H9 (cell line): ENCODE results near the gene SLC25A48. TPM values are rescaled to one million over a fixed set of nuclear protein-coding genes. Genes with fewer than 3 reads are reported as not detected.

Source experiments
- DNase-seq: peaks from one replicate; pipeline ENCODE4 v3.0.0-alpha.2; 2017
- H2AFZ ChIP-seq: one replicate; pipeline ENCODE4 v1.6.1; 2013; ENCODE audit warnings: mild to moderate bottlenecking, low read length, control low read depth, moderate library complexity
- H2AK5ac ChIP-seq: 2 replicates; pipeline ENCODE4 v1.6.1; 2013; ENCODE audit warnings: low read length, control low read depth, mixed read lengths; ENCODE audit not compliant: insufficient read length
- H2BK120ac ChIP-seq: one replicate; pipeline ENCODE4 v1.6.1; 2013; ENCODE audit warnings: low read depth, mild to moderate bottlenecking, low read length, control low read depth, inconsistent platforms; ENCODE audit not compliant: poor library complexity, severe bottlenecking
- H2BK12ac ChIP-seq: 2 replicates; pipeline ENCODE4 v1.6.1; 2013; ENCODE audit warnings: low read length, control low read depth, mixed read lengths, low read depth; ENCODE audit not compliant: insufficient read length
- H2BK15ac ChIP-seq: 2 replicates; pipeline ENCODE4 v1.6.1; 2013; ENCODE audit warnings: low read depth, low read length, control low read depth
- H2BK20ac ChIP-seq: one replicate; pipeline ENCODE4 v1.6.1; 2013; ENCODE audit warnings: low read depth, mild to moderate bottlenecking, low read length, control low read depth, inconsistent platforms; ENCODE audit not compliant: poor library complexity, severe bottlenecking
- H2BK5ac ChIP-seq: 2 replicates; pipeline ENCODE4 v1.6.1; 2013; ENCODE audit warnings: low read length, control low read depth, mixed read lengths; ENCODE audit not compliant: insufficient read length
- H3K14ac ChIP-seq: 2 replicates; pipeline ENCODE4 v1.6.1; 2013; ENCODE audit warnings: low read length, control low read depth; ENCODE audit not compliant: insufficient read depth
- H3K18ac ChIP-seq: 2 replicates; pipeline ENCODE4 v1.6.1; 2013; ENCODE audit warnings: low read depth, mild to moderate bottlenecking, mixed read lengths, low read length, control low read depth; ENCODE audit not compliant: insufficient read length
- H3K23ac ChIP-seq: 2 replicates; pipeline ENCODE4 v1.6.1; 2013; ENCODE audit warnings: low read length, control low read depth, mixed read lengths, low read depth; ENCODE audit not compliant: insufficient read length
- H3K23me2 ChIP-seq: 2 replicates; pipeline ENCODE4 v1.6.1; 2013; ENCODE audit warnings: low read depth, mild to moderate bottlenecking, mixed read lengths, low read length, control low read depth; ENCODE audit not compliant: insufficient read length, poor library complexity, severe bottlenecking
- H3K27ac ChIP-seq: 2 replicates; pipeline ENCODE4 v1.5.1; 2013; ENCODE audit warnings: low read length, control low read depth, mixed read lengths, low read depth; ENCODE audit not compliant: insufficient read length
- H3K27me3 ChIP-seq: 2 replicates; pipeline ENCODE4 v1.6.1; 2013; ENCODE audit warnings: low read length, control low read depth, inconsistent platforms; ENCODE audit not compliant: insufficient read depth
- H3K4ac ChIP-seq: 2 replicates; pipeline ENCODE4 v1.6.1; 2013; ENCODE audit warnings: low read depth, mild to moderate bottlenecking, control low read depth, inconsistent platforms, low read length, moderate library complexity
- H3K4me1 ChIP-seq: 2 replicates; pipeline ENCODE4 v1.6.1; 2013; ENCODE audit warnings: low read length, control low read depth, inconsistent platforms; ENCODE audit not compliant: insufficient read depth
- H3K4me2 ChIP-seq: 2 replicates; pipeline ENCODE4 v1.6.1; 2013; ENCODE audit warnings: low read length, control low read depth, mixed read lengths; ENCODE audit not compliant: insufficient read length, insufficient read depth
- H3K56ac ChIP-seq: 2 replicates; pipeline ENCODE4 v1.6.1; 2013; ENCODE audit warnings: low read depth, mild to moderate bottlenecking, mixed read lengths, low read length, control low read depth; ENCODE audit not compliant: insufficient read length
- H3K79me1 ChIP-seq: 2 replicates; pipeline ENCODE4 v1.6.1; 2013; ENCODE audit warnings: low read depth, mild to moderate bottlenecking, moderate library complexity, low read length, control low read depth, inconsistent platforms; ENCODE audit not compliant: insufficient read depth, poor library complexity, severe bottlenecking
- H3K79me2 ChIP-seq: 2 replicates; pipeline ENCODE4 v1.6.1; 2013; ENCODE audit warnings: low read length, control low read depth, inconsistent platforms; ENCODE audit not compliant: insufficient read depth
- H3K9ac ChIP-seq: 2 replicates; pipeline ENCODE4 v1.6.1; 2013; ENCODE audit warnings: low read length, control low read depth, mixed read lengths; ENCODE audit not compliant: insufficient read length; ENCODE audit errors: extremely low read depth
- H3K9me3 ChIP-seq: one replicate; pipeline ENCODE4 v1.6.1; 2013; ENCODE audit warnings: low read depth, low read length, inconsistent platforms; ENCODE audit not compliant: control insufficient read depth
- H3T11ph ChIP-seq: one replicate; pipeline ENCODE4 v1.6.1; 2013; ENCODE audit warnings: mild to moderate bottlenecking, low read length, control low read depth, inconsistent platforms
- H4K20me1 ChIP-seq: one replicate; pipeline ENCODE4 v1.6.1; 2013; ENCODE audit not compliant: control insufficient read depth, insufficient read length, insufficient read depth
- H4K5ac ChIP-seq: 2 replicates; pipeline ENCODE4 v1.6.1; 2013; ENCODE audit warnings: low read depth, mild to moderate bottlenecking, mixed read lengths, low read length, control low read depth; ENCODE audit not compliant: insufficient read length
- H4K8ac ChIP-seq: replicated peaks from 2 replicates; pipeline ENCODE4 v1.6.1; 2013; ENCODE audit warnings: low read length, control low read depth, mixed read lengths, low read depth; ENCODE audit not compliant: insufficient read length
- H4K91ac ChIP-seq: 2 replicates; pipeline ENCODE4 v1.6.1; 2013; ENCODE audit warnings: low read depth, mild to moderate bottlenecking, moderate library complexity, mixed read lengths, low read length, control low read depth; ENCODE audit not compliant: insufficient read length
- H3K27ac Mint-ChIP-seq, 3 experiments: 2 replicates in 2 of 3; 3 replicates in 1 of 3; pipeline ENCODE4 v1.8.0; 2020 to 2021; ENCODE audit warnings: mixed read lengths in 3 of 3, mild to moderate bottlenecking in 1 of 3, moderate library complexity in 1 of 3
- H3K27me3 Mint-ChIP-seq: 2 replicates; pipeline ENCODE4 v1.8.0; 2021; ENCODE audit warnings: low read depth, mild to moderate bottlenecking, moderate library complexity, mixed read lengths
- H3K36me3 Mint-ChIP-seq, 3 experiments: 2 replicates in 2 of 3; 3 replicates in 1 of 3; pipeline ENCODE4 v1.8.0; 2020 to 2021; ENCODE audit warnings: low read depth in 3 of 3, mixed read lengths in 3 of 3; ENCODE audit not compliant: insufficient read depth in 1 of 3
- H3K4me1 Mint-ChIP-seq, 2 experiments: 2 replicates each; pipeline ENCODE4 v1.8.0; 2020; ENCODE audit warnings: mixed read lengths in 2 of 2
- H3K4me3 Mint-ChIP-seq, 2 experiments: 2 replicates in 1 of 2; 3 replicates in 1 of 2; pipeline ENCODE4 v1.8.0; 2020 to 2021; ENCODE audit warnings: mild to moderate bottlenecking in 2 of 2, mixed read lengths in 2 of 2, moderate library complexity in 1 of 2
- H3K9me3 Mint-ChIP-seq, 2 experiments: 2 replicates in 1 of 2; 3 replicates in 1 of 2; pipeline ENCODE4 v1.8.0; 2020; ENCODE audit warnings: mild to moderate bottlenecking in 2 of 2, mixed read lengths in 2 of 2, moderate library complexity in 1 of 2
- CTCF ChIP-seq: fragments of 200-600 bp; sonication (generic); conservative IDR thresholded peaks from 3 replicates; pipeline ENCODE4 v1.8.0; 2021; ENCODE audit warnings: antibody characterized with exemption, mild to moderate bottlenecking
- WGBS: extraction: QIAGEN DNeasy Blood & Tissue Kit; methylation state at CpG from one replicate; pipeline ENCODE4 v1.1.7; 2013; ENCODE audit warnings: missing lambda C conversion rate, low lambda C conversion rate, mixed read lengths; ENCODE audit not compliant: insufficient read length; ENCODE audit errors: extremely low coverage; 5-methylcytosine and 5-hydroxymethylcytosine counted together
- total RNA-seq: library from RNA; stranded (reverse); gene quantifications from 2 replicates; pipeline ENCODE4 v1.2.1, GENCODE V29; 2021

Gene SLC25A48
- total RNA-seq, 1 experiment from 2014 or later: 0.66 TPM

- no peak for TF ChIP-seq CTCF
- Histone ChIP-seq H3K23ac (no peak overlapping the region), H2BK5ac (no peak overlapping the region), H2BK120ac (no peak overlapping the region), H3K23me2 (no peaks in the 10 kb centered on the region), H3T11ph (no peak overlapping the region), H2BK15ac (no peak overlapping the region), H3K79me2 (no peaks in the 10 kb centered on the region), H2AK5ac (no peak overlapping the region), H4K8ac (no peak overlapping the region), H3K27me3 (no peaks in the 10 kb centered on the region), H3K18ac (no peak overlapping the region), H2AFZ (no peak overlapping the region), H4K20me1 (no peaks in the 10 kb centered on the region), H3K9me3 (no peaks in the 10 kb centered on the region), H3K56ac (no peak overlapping the region), H3K79me1 (no peaks in the 10 kb centered on the region), H2BK12ac (no peak overlapping the region), H4K5ac (no peak overlapping the region), H4K91ac (no peak overlapping the region), H2BK20ac (no peak overlapping the region), H3K4ac (no peak overlapping the region), H3K4me2 (no peak overlapping the region), H3K14ac (no peak overlapping the region), H3K4me1 (no peaks in the 10 kb centered on the region), H3K9ac (no peak overlapping the region), H3K27ac (no peak overlapping the region)
- no peaks in the 10 kb centered on the region for H3K9me3 Mint-ChIP-seq
- no peak overlapping the region for H3K27ac Mint-ChIP-seq
- WGBS: no CpG with 5 or more reads among the region's 2 CpGs
- H3K4me1 Mint-ChIP-seq: no peaks in the 10 kb centered on the region
- H3K4me3 Mint-ChIP-seq: no peak overlapping the region
- peaks cover 11% of the 10 kb centered on the region for H3K27me3 Mint-ChIP-seq
- H3K36me3 Mint-ChIP-seq: no peaks in the 10 kb centered on the region
- DNase-seq: no peak
These were observed 34.8 kb downstream of the SLC25A48 start for GRCh38 chr5:135869276-135869675.
